ENCODE results near the gene SUPT7L. TPM values are rescaled to one million over a fixed set of nuclear protein-coding genes. Genes with fewer than 3 reads are reported as not detected.
A peak's percentile ranks its signal among the peaks of the same experiment; 100 is the strongest.

SUPT7L gene
- total and polyA plus RNA-seq, 2 of the 13 experiments (the other 11 are each of a cell fraction or from before 2014, with no cell fraction given), result 32.9 to 77.5 TPM

DNA sequence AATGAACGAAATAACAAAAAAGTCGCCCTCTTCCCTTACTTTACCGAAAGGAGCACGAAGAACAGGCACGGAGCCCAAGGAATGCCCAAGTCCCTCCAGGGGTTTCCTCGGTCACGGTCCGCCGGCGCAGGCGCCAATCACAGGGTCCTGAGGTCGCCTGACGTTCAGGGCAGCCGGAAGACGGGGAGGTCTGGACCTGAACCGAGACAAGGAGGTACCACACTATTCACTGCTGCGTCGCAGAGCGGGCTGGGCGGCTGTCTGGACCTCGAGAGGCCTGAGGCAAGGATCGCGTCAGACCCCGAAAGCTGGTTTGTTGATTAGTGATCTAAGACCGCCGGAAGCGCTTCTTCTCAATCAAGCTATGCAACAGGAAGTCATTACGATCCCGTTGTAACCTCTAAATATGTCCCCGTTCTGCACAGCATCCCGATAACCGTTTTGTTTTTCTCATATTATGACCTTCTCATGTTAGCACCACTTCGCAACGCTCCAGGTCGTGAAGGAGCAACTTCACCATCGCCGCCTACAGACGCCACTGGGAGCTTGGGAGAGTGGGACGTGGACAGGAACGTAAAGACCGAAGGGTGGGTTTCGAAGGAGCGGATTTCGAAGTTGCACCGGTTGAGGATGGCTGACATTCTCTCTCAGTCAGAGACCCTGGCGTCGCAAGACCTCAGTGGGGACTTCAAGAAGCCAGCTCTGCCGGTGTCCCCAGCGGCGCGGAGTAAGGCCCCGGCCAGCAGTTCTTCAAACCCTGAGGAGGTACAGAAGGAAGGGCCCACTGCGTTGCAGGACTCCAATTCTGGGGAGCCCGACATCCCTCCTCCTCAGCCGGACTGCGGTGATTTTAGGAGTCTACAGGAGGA, at the start of gene SUPT7L, which contains the start of gene SLC4A1AP (continued):
- peak; percentile 93 for TF ChIP-seq KLF6 (CRISPR knock-in tag; IDR thresholded peaks at IDR 0.05)
- TF ChIP-seq ZNF44 (CRISPR knock-in tag; IDR thresholded peaks at IDR 0.05), result peak; percentile 94
- TF ChIP-seq MTF2 (CRISPR knock-in tag; IDR thresholded peaks at IDR 0.05; ENCODE audit: borderline replicate concordance), result no peak
- TF ChIP-seq, protein P1, sequence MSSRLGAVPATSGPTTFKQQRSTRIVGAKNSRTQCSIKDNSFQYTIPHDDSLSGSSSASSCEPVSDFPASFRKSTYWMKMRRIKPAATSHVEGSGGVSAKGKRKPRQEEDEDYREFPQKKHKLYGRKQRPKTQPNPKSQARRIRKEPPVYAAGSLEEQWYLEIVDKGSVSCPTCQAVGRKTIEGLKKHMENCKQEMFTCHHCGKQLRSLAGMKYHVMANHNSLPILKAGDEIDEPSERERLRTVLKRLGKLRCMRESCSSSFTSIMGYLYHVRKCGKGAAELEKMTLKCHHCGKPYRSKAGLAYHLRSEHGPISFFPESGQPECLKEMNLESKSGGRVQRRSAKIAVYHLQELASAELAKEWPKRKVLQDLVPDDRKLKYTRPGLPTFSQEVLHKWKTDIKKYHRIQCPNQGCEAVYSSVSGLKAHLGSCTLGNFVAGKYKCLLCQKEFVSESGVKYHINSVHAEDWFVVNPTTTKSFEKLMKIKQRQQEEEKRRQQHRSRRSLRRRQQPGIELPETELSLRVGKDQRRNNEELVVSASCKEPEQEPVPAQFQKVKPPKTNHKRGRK (CRISPR knock-in tag; IDR thresholded peaks at IDR 0.05), result no peak; the same call in 1 of the 2 replicates
- no peak for TF ChIP-seq ZNF230 (CRISPR knock-in tag; IDR thresholded peaks at IDR 0.05)
- TF ChIP-seq NKX3-1 (CRISPR knock-in tag; IDR thresholded peaks at IDR 0.05), result peak; percentile 98
- peak; percentile 48; the same call in 1 of the 2 replicates for TF ChIP-seq ONECUT2 (CRISPR knock-in tag; IDR thresholded peaks at IDR 0.05)
- TF ChIP-seq, protein P2, sequence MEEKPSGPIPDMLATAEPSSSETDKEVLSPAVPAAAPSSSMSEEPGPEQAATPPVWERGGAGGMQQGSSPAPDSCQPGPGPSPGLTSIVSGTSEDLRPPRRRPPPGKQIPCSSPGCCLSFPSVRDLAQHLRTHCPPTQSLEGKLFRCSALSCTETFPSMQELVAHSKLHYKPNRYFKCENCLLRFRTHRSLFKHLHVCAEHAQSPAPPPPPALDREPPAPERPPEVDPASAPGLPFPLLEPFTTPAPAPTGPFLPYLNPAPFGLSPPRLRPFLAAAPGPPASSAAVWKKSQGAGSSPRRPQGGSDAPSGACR (CRISPR knock-in tag; IDR thresholded peaks at IDR 0.05), result peak; percentile 75; the same call in 1 of the 2 replicates
- peak; percentile 98 for TF ChIP-seq ZSCAN9 (CRISPR knock-in tag; IDR thresholded peaks at IDR 0.05; ENCODE audit: borderline replicate concordance)
- TF ChIP-seq NR2F1 (CRISPR knock-in tag; IDR thresholded peaks at IDR 0.05), result peak; percentile 53 to 72; a peak in 3 of 4 replicates
- peak; percentile 12; the same call in 1 of the 2 replicates for TF ChIP-seq HNF4G (IDR thresholded peaks at IDR 0.05; ENCODE audit: borderline replicate concordance, low read depth, low read length)
- 0 out of 2 replicates have a peak, but pooled peaks have one; percentile 56 for TF ChIP-seq HNF4G (CRISPR knock-in tag; IDR thresholded peaks at IDR 0.05; ENCODE audit: borderline replicate concordance, low read depth)
- TF ChIP-seq ZMYM2 (CRISPR knock-in tag; IDR thresholded peaks at IDR 0.05), result peak; percentile 66; the same call in 1 of the 2 replicates
- TF ChIP-seq, protein P3, sequence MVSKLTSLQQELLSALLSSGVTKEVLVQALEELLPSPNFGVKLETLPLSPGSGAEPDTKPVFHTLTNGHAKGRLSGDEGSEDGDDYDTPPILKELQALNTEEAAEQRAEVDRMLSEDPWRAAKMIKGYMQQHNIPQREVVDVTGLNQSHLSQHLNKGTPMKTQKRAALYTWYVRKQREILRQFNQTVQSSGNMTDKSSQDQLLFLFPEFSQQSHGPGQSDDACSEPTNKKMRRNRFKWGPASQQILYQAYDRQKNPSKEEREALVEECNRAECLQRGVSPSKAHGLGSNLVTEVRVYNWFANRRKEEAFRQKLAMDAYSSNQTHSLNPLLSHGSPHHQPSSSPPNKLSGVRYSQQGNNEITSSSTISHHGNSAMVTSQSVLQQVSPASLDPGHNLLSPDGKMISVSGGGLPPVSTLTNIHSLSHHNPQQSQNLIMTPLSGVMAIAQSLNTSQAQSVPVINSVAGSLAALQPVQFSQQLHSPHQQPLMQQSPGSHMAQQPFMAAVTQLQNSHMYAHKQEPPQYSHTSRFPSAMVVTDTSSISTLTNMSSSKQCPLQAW (CRISPR knock-in tag; IDR thresholded peaks at IDR 0.05), result peak; percentile 91; the same call in 1 of the 2 replicates
- TF ChIP-seq, protein P4, sequence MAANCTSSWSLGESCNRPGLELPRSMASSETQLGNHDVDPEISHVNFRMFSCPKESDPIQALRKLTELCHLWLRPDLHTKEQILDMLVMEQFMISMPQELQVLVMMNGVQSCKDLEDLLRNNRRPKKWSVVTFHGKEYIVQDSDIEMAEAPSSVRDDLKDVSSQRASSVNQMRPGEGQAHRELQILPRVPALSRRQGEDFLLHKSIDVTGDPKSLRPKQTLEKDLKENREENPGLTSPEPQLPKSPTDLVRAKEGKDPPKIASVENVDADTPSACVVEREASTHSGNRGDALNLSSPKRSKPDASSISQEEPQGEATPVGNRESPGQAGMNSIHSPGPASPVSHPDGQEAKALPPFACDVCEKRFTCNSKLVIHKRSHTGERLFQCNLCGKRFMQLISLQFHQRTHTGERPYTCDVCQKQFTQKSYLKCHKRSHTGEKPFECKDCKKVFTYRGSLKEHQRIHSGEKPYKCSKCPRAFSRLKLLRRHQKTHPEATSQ (CRISPR knock-in tag; IDR thresholded peaks at IDR 0.05; ENCODE audit: borderline replicate concordance), result peak; percentile 96
- TF ChIP-seq, protein P5, sequence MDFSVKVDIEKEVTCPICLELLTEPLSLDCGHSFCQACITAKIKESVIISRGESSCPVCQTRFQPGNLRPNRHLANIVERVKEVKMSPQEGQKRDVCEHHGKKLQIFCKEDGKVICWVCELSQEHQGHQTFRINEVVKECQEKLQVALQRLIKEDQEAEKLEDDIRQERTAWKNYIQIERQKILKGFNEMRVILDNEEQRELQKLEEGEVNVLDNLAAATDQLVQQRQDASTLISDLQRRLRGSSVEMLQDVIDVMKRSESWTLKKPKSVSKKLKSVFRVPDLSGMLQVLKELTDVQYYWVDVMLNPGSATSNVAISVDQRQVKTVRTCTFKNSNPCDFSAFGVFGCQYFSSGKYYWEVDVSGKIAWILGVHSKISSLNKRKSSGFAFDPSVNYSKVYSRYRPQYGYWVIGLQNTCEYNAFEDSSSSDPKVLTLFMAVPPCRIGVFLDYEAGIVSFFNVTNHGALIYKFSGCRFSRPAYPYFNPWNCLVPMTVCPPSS (IDR thresholded peaks at IDR 0.05), result no peak
- TF ChIP-seq, protein P6, sequence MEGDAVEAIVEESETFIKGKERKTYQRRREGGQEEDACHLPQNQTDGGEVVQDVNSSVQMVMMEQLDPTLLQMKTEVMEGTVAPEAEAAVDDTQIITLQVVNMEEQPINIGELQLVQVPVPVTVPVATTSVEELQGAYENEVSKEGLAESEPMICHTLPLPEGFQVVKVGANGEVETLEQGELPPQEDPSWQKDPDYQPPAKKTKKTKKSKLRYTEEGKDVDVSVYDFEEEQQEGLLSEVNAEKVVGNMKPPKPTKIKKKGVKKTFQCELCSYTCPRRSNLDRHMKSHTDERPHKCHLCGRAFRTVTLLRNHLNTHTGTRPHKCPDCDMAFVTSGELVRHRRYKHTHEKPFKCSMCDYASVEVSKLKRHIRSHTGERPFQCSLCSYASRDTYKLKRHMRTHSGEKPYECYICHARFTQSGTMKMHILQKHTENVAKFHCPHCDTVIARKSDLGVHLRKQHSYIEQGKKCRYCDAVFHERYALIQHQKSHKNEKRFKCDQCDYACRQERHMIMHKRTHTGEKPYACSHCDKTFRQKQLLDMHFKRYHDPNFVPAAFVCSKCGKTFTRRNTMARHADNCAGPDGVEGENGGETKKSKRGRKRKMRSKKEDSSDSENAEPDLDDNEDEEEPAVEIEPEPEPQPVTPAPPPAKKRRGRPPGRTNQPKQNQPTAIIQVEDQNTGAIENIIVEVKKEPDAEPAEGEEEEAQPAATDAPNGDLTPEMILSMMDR (CRISPR knock-in tag; IDR thresholded peaks at IDR 0.05), result peak; percentile 29
- peak; percentile 67; the same call in 1 of the 2 replicates for TF ChIP-seq NR2F2 (IDR thresholded peaks at IDR 0.05; ENCODE audit: borderline replicate concordance, low read depth)
- peak; percentile 81 for TF ChIP-seq ZBTB21 (CRISPR knock-in tag; IDR thresholded peaks at IDR 0.05)
- peak; percentile 49; the same call in 1 of the 2 replicates for TF ChIP-seq BHLHE40 (IDR thresholded peaks at IDR 0.05; ENCODE audit: low read length)
